ENCODE measurements around the gene PSPH.

DNA sequence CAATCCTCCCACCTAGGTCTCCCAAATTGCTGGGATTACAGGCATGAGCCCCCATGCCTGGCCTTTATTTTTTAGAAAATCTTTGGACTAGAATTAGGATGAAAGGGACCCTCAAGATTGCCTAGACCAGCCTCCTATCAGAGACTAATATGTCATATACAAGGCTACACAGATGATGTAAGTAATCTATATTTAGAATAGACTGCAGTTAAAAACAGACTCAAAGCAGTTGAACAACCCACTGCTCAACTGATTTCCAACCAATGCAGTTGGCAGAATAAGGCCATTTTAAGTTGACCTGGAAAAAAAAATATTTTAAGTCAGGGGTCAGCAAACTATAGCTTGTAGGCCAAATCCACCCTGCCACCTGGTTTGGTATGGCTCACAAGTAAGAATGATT, 27.7 kb downstream of the PSPH start:
- TF ChIP-seq, protein P1, sequence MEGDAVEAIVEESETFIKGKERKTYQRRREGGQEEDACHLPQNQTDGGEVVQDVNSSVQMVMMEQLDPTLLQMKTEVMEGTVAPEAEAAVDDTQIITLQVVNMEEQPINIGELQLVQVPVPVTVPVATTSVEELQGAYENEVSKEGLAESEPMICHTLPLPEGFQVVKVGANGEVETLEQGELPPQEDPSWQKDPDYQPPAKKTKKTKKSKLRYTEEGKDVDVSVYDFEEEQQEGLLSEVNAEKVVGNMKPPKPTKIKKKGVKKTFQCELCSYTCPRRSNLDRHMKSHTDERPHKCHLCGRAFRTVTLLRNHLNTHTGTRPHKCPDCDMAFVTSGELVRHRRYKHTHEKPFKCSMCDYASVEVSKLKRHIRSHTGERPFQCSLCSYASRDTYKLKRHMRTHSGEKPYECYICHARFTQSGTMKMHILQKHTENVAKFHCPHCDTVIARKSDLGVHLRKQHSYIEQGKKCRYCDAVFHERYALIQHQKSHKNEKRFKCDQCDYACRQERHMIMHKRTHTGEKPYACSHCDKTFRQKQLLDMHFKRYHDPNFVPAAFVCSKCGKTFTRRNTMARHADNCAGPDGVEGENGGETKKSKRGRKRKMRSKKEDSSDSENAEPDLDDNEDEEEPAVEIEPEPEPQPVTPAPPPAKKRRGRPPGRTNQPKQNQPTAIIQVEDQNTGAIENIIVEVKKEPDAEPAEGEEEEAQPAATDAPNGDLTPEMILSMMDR (IDR thresholded peaks at IDR 0.05 in 2 of 3, conservative IDR thresholded peaks at IDR 0.05 in 1 of 3; ENCODE audit: control insufficient read depth in 2 of 3, extremely low read depth in 1 of 3, insufficient read depth in 1 of 3, low read depth in 3 of 3, low read length in 3 of 3): no peak
- TF ChIP-seq RFX5 (IDR thresholded peaks at IDR 0.05; ENCODE audit: low read depth, low read length) (no peak), EZH2 (IDR thresholded peaks at IDR 0.05; ENCODE audit: borderline replicate concordance, control insufficient read depth, low read depth, low read length) (no peak), ZNF24 (IDR thresholded peaks at IDR 0.05) (no peak), POLR2AphosphoS5 (IDR thresholded peaks at IDR 0.05; ENCODE audit: low read length) (no peak), CHD4 (IDR thresholded peaks at IDR 0.05) (no peak)

Measured in GM12878 (cell line).